KMS-11 (cell line): ENCODE data around the gene PAX3.

ENCODE experiments used
- H2AFZ ChIP-seq: fragments of 200-600 bp; sonication (generic); 2 replicates; pipeline ENCODE4 v1.6.1; 2016; ENCODE audit warnings: antibody characterized with exemption, mixed run types, low read depth
- H3K27ac ChIP-seq: fragments of 200-600 bp; sonication (generic); 2 replicates; pipeline ENCODE4 v1.6.1; 2016; ENCODE audit warnings: mild to moderate bottlenecking, mixed run types
- H3K27me3 ChIP-seq: fragments of 200-600 bp; sonication (generic); 2 replicates; pipeline ENCODE4 v1.6.1; 2017; ENCODE audit warnings: mild to moderate bottlenecking, low read depth, mixed run types, moderate library complexity; ENCODE audit not compliant: insufficient read depth
- H3K36me3 ChIP-seq: fragments of 200-600 bp; sonication (generic); 2 replicates; pipeline ENCODE4 v1.6.1; 2017; ENCODE audit warnings: mild to moderate bottlenecking, mixed run types; ENCODE audit not compliant: insufficient read depth
- H3K4me1 ChIP-seq: fragments of 200-600 bp; sonication (generic); 2 replicates; pipeline ENCODE4 v1.6.1; 2016; ENCODE audit warnings: mild to moderate bottlenecking, low read depth, mixed run types; ENCODE audit not compliant: poor library complexity, severe bottlenecking
- H3K4me2 ChIP-seq: fragments of 200-600 bp; sonication (generic); 2 replicates; pipeline ENCODE4 v1.7.0; 2016; ENCODE audit warnings: mild to moderate bottlenecking, mixed run types
- H3K4me3 ChIP-seq: fragments of 200-600 bp; sonication (generic); IDR thresholded peaks from 2 replicates; pipeline ENCODE4 v1.6.1; 2017; ENCODE audit warnings: low read depth, low read length, mixed read lengths; ENCODE audit not compliant: insufficient read depth
- H3K79me2 ChIP-seq: fragments of 200-600 bp; sonication (generic); 2 replicates; pipeline ENCODE4 v1.6.1; 2016; ENCODE audit warnings: low read depth, mixed run types; ENCODE audit not compliant: insufficient read depth
- H3K9ac ChIP-seq: fragments of 200-600 bp; sonication (generic); 2 replicates; pipeline ENCODE4 v1.6.1; 2016; ENCODE audit warnings: mild to moderate bottlenecking, mixed run types
- H4K20me1 ChIP-seq: fragments of 200-600 bp; sonication (generic); 2 replicates; pipeline ENCODE4 v1.6.1; 2016; ENCODE audit warnings: mild to moderate bottlenecking, mixed run types; ENCODE audit not compliant: insufficient read depth
- CTCF ChIP-seq: fragments of 200-600 bp; sonication (generic); conservative IDR thresholded peaks from 2 replicates; pipeline ENCODE4 v1.6.1; 2017; ENCODE audit warnings: low read depth, mild to moderate bottlenecking, antibody characterized with exemption, low read length, moderate library complexity, mixed read lengths

PAX3 gene

GRCh38 chr2:222218786-222219185 lies 80.0 kb downstream of the PAX3 start:
- Histone ChIP-seq H3K36me3 (no peaks in the 10 kb centered on the region), H3K27me3 (no peaks in the 10 kb centered on the region), H3K4me3 (no peak overlapping the region)

GRCh38 chr2:222217712-222218111 lies 81.1 kb downstream of the PAX3 start:
- no peak for TF ChIP-seq CTCF
- Histone ChIP-seq H4K20me1 (no peaks in the 10 kb centered on the region), H3K27ac (no peak overlapping the region), H3K36me3 (no peaks in the 10 kb centered on the region), H3K4me3 (no peak overlapping the region), H3K27me3 (no peaks in the 10 kb centered on the region), H3K79me2 (no peaks in the 10 kb centered on the region), H3K4me1 (no peaks in the 10 kb centered on the region), H3K9ac (no peak overlapping the region), H2AFZ (no peak overlapping the region), H3K4me2 (no peak overlapping the region)

More at GRCh38 chr2:222218786-222219185, 80.0 kb downstream of the PAX3 start:
- Histone ChIP-seq H3K79me2 (no peaks in the 10 kb centered on the region), H3K4me1 (no peaks in the 10 kb centered on the region), H4K20me1 (no peaks in the 10 kb centered on the region), H3K27ac (no peak overlapping the region), H3K4me2 (no peak overlapping the region), H3K9ac (no peak overlapping the region), H2AFZ (no peak overlapping the region)
- TF ChIP-seq CTCF: no peak

DNA sequence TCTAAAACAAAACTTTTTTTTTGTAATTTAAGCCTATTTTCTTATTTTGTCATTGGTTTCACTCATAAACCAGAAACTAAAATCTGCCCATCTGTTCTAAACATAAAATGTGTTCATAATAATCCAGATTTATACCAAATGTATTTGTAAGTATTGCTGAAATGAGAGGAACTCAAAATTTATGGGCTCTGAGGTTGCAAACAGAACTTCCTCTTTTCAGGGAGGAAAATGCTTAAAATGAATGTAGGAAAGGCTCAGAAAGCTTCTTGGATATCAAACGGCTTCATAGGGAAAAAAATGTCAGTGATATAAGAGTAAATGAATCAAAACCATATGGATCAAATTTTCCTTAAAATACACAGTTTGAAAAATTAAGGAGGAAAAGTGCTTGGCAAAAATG lies 83.9 kb downstream of the PAX3 start:
- H3K4me2 ChIP-seq: no peak overlapping the region
- H2AFZ ChIP-seq: no peak overlapping the region
- H4K20me1 ChIP-seq: no peaks in the 10 kb centered on the region
- no peak overlapping the region for H3K4me3 ChIP-seq
- H3K27me3 ChIP-seq: no peaks in the 10 kb centered on the region
- no peak for TF ChIP-seq CTCF
- H3K9ac ChIP-seq: no peak overlapping the region
- no peaks in the 10 kb centered on the region for H3K4me1 ChIP-seq
- no peak overlapping the region for H3K27ac ChIP-seq
- no peaks in the 10 kb centered on the region for H3K79me2 ChIP-seq
- no peaks in the 10 kb centered on the region for H3K36me3 ChIP-seq

- Histone ChIP-seq H3K36me3 (no peaks in the 10 kb centered on the region), H3K4me2 (no peak overlapping the region), H3K27me3 (no peaks in the 10 kb centered on the region), H3K79me2 (no peaks in the 10 kb centered on the region), H3K27ac (no peak overlapping the region), H4K20me1 (no peaks in the 10 kb centered on the region), H3K9ac (no peak overlapping the region), H2AFZ (no peak overlapping the region), H3K4me3 (no peak overlapping the region), H3K4me1 (no peaks in the 10 kb centered on the region)
- TF ChIP-seq CTCF: no peak
These were observed 85.7 kb downstream of the PAX3 start for GRCh38 chr2:222213049-222213448.
